ENCODE results near the gene CTNNA1. TPM values are rescaled to one million over a fixed set of nuclear protein-coding genes. Genes with fewer than 3 reads are reported as not detected.

CTNNA1 gene
- total and polyA plus RNA-seq, 2 of the 8 experiments (the other 6 are each of a cell fraction or from before 2014, with no cell fraction given): 115 to 349 TPM

- no peaks in the 10 kb centered on the region for H3K79me2 ChIP-seq (ENCODE audit: control insufficient read depth in 1 of 2, insufficient read depth in 2 of 2, low read length in 2 of 2)
- H2BK5ac ChIP-seq (ENCODE audit: low read depth, low read length): no peak overlapping the region
- FAIRE-seq: no peak
- ChIA-PET POLR2A (ENCODE audit: partially characterized antibody) (interaction anchor here (0.6 to 1.3 kb wide), 3 partner anchors 9 to 167 kb away, joined by 3 to 4 read pairs (median 4); no protein-coding TSS in a partner anchor), CTCF (ENCODE audit: partially characterized antibody) (interaction anchor here (1.0 to 1.5 kb wide), 2 partner anchors 9 to 46 kb away, joined by 3 to 4 read pairs; no protein-coding TSS in a partner anchor)
- WGBS, 2 experiments (ENCODE audit: extremely low coverage in 1 of 2, insufficient coverage in 1 of 2, insufficient read length in 1 of 2, insufficient replicate concordance in 2 of 2, low coverage in 1 of 2, low lambda C conversion rate in 2 of 2, missing lambda C conversion rate in 1 of 2): 86% methylated on average over 4 of the region's 4 CpGs; no CpG with 5 or more reads in 1 of the 2 experiments
- no peak overlapping the region for H4K8ac ChIP-seq (ENCODE audit: extremely low read depth, insufficient read depth, low read length)
- no peak overlapping the region for H3K4ac ChIP-seq (replicated peaks; ENCODE audit: insufficient read length, low read depth, low read length)
- H3K36me3 ChIP-seq (ENCODE audit: control insufficient read depth in 2 of 4, insufficient read depth in 4 of 4, low read length in 3 of 4): no peaks in the 10 kb centered on the region
- H4K5ac ChIP-seq (ENCODE audit: insufficient read length, low read depth, low read length): no peak overlapping the region
- no peak overlapping the region for H3K9ac ChIP-seq (replicated peaks in 1 of 4; ENCODE audit: extremely low read depth in 1 of 4, low read depth in 3 of 4, low read length in 3 of 4)
- H2BK12ac ChIP-seq (ENCODE audit: low read depth, low read length): peak overlapping the region; percentile 50; the same call in 1 of the 2 replicates
- no peak overlapping the region for H3K18ac ChIP-seq (ENCODE audit: extremely low read depth, low read length)
- H3K56ac ChIP-seq (replicated peaks; ENCODE audit: insufficient read length, low read depth, low read length): no peak overlapping the region
- H2BK20ac ChIP-seq (ENCODE audit: low read length): no peak overlapping the region
- no peak overlapping the region for H2AFZ ChIP-seq (ENCODE audit: low read length)
- no peak overlapping the region for H3K4me3 ChIP-seq (ENCODE audit: extremely low read depth in 1 of 4, insufficient read depth in 2 of 4, low read depth in 3 of 4, low read length in 4 of 4)
- peaks cover 0 to 6% (median 1%) of the 10 kb centered on the region in 4 experiments; a peak in 3 of 7 replicates for H3K4me1 ChIP-seq (replicated peaks in 1 of 4; ENCODE audit: control insufficient read depth in 3 of 4, insufficient read depth in 4 of 4, low read length in 3 of 4)
- no peaks in the 10 kb centered on the region for H3K23me2 ChIP-seq (ENCODE audit: low read depth, low read length)
- no peak for TF ChIP-seq SIN3A (conservative IDR thresholded peaks at IDR 0.05 in 1 of 2, IDR thresholded peaks at IDR 0.05 in 1 of 2; ENCODE audit: low read depth in 1 of 2, low read length in 2 of 2)
- TF ChIP-seq CTCF (IDR thresholded peaks at IDR 0.05; ENCODE audit: control extremely low read depth in 1 of 3, insufficient read depth in 1 of 3, low read depth in 1 of 3, low read length in 3 of 3): 0 out of 4 replicates have a peak, but pooled peaks of 1 of the 3 experiments have one; percentile 4
- 0 out of 4 replicates have a peak, but pooled peaks of 1 of the 2 experiments have one; percentile 12 for TF ChIP-seq RAD21 (IDR thresholded peaks at IDR 0.05 in 1 of 2, conservative IDR thresholded peaks at IDR 0.05 in 1 of 2; ENCODE audit: low read depth in 2 of 2, low read length in 2 of 2)
- no peak overlapping the region for H2BK15ac ChIP-seq (ENCODE audit: low read length)
- no peaks in the 10 kb centered on the region for H3K79me1 ChIP-seq (ENCODE audit: low read depth, low read length)
- no peak overlapping the region for H3K4me2 ChIP-seq (ENCODE audit: insufficient read depth in 1 of 2, low read depth in 2 of 2, low read length in 2 of 2)
- no peak overlapping the region for H2BK120ac ChIP-seq (replicated peaks; ENCODE audit: low read depth, low read length)
- no peak overlapping the region for H2AK5ac ChIP-seq (ENCODE audit: low read depth, low read length)
- no peak overlapping the region for H4K91ac ChIP-seq (replicated peaks; ENCODE audit: insufficient read length, low read length)
- no peaks in the 10 kb centered on the region for H4K20me1 ChIP-seq (replicated peaks in 1 of 2; ENCODE audit: control insufficient read depth in 1 of 2, insufficient read depth in 2 of 2, low read length in 2 of 2)
- no peaks in the 10 kb centered on the region for H3K27me3 ChIP-seq (replicated peaks in 1 of 4; ENCODE audit: control insufficient read depth in 3 of 4, extremely low read depth in 1 of 4, insufficient read depth in 3 of 4, low read length in 3 of 4)
- H3K14ac ChIP-seq (ENCODE audit: insufficient read length): no peak overlapping the region
- no peak for DNase-seq (ENCODE audit: low read depth in 1 of 2, low spot score in 2 of 2)
- H3K23ac ChIP-seq (ENCODE audit: insufficient read length): no peak overlapping the region
- no peaks in the 10 kb centered on the region for H3K9me3 ChIP-seq (ENCODE audit: insufficient read depth in 2 of 2, low read depth in 1 of 2, low read length in 1 of 2)
- H3K27ac ChIP-seq (ENCODE audit: low read depth, low read length): no peak overlapping the region
Measured at GRCh38 chr5:138743484-138743883, 9.7 kb upstream of the CTNNA1 start.
